GM23338 (cell line): ENCODE measurements around the gene MIER1. TPM values are rescaled to one million over a fixed set of nuclear protein-coding genes. Genes with fewer than 3 reads are reported as not detected.

Experiments used
- ATAC-seq: fragments of 200-7000 bp; cut with Tn5 transposase; 3 replicates; pipeline ENCODE4 v1.9.1; 2020
- DNase-seq: peaks from one replicate; pipeline ENCODE4 v3.0.0-alpha.2; 2015; ENCODE audit warnings: low spot score
- H2AFZ ChIP-seq: fragments of 200-600 bp; sonication (generic); 2 replicates; pipeline ENCODE4 v1.8.0; 2016; ENCODE audit warnings: antibody characterized with exemption, mild to moderate bottlenecking, moderate library complexity
- H3F3A ChIP-seq: fragments of 200-600 bp; sonication (generic); replicated peaks from 2 replicates; pipeline ENCODE4 v1.8.0; 2017; ENCODE audit warnings: antibody characterized with exemption, mixed run types, low read depth
- H3K27ac ChIP-seq: fragments of 200-600 bp; sonication (generic); 2 replicates; pipeline ENCODE4 v1.6.1; 2016; ENCODE audit warnings: low read depth
- H3K27me3 ChIP-seq: fragments of 200-600 bp; sonication (generic); 2 replicates; pipeline ENCODE4 v1.8.0; 2016; ENCODE audit warnings: mild to moderate bottlenecking, mixed run types, moderate library complexity; ENCODE audit not compliant: insufficient read depth
- H3K36me3 ChIP-seq: fragments of 200-600 bp; sonication (generic); 2 replicates; pipeline ENCODE4 v1.8.0; 2016; ENCODE audit warnings: mild to moderate bottlenecking; ENCODE audit not compliant: insufficient read depth
- H3K4me1 ChIP-seq: fragments of 200-600 bp; sonication (generic); 2 replicates; pipeline ENCODE4 v1.8.0; 2016; ENCODE audit warnings: mild to moderate bottlenecking, moderate library complexity; ENCODE audit not compliant: insufficient read depth
- H3K4me2 ChIP-seq: fragments of 200-600 bp; sonication (generic); 2 replicates; pipeline ENCODE4 v1.7.1; 2017; ENCODE audit warnings: mixed run types
- H3K4me3 ChIP-seq: fragments of 200-600 bp; sonication (generic); 2 replicates; pipeline ENCODE4 v1.6.1; 2016; ENCODE audit warnings: mixed run types
- H3K79me2 ChIP-seq: fragments of 200-600 bp; sonication (generic); replicated peaks from 2 replicates; pipeline ENCODE4 v1.8.0; 2017; ENCODE audit warnings: mild to moderate bottlenecking; ENCODE audit not compliant: insufficient read depth
- H3K9me2 ChIP-seq: fragments of 200-600 bp; sonication (generic); 2 replicates; pipeline ENCODE4 v1.8.0; 2017; ENCODE audit not compliant: insufficient read depth
- H4K20me1 ChIP-seq: fragments of 200-600 bp; sonication (generic); replicated peaks from 2 replicates; pipeline ENCODE4 v1.8.0; 2017; ENCODE audit warnings: mild to moderate bottlenecking; ENCODE audit not compliant: insufficient read depth
- H3K27ac Mint-ChIP-seq: 2 replicates; pipeline ENCODE4 v1.8.0; 2020; ENCODE audit warnings: inconsistent platforms, mild to moderate bottlenecking, moderate library complexity, mixed read lengths
- H3K27me3 Mint-ChIP-seq: 3 replicates; pipeline ENCODE4 v1.8.0; 2022; ENCODE audit warnings: low read depth, mild to moderate bottlenecking, moderate library complexity, mixed read lengths, inconsistent platforms; ENCODE audit not compliant: insufficient read depth, poor library complexity
- H3K36me3 Mint-ChIP-seq: 3 replicates; pipeline ENCODE4 v1.8.0; 2021; ENCODE audit warnings: low read depth, mild to moderate bottlenecking, inconsistent platforms, moderate library complexity, mixed read lengths
- H3K4me1 Mint-ChIP-seq: 3 replicates; pipeline ENCODE4 v1.8.0; 2020; ENCODE audit warnings: mild to moderate bottlenecking, inconsistent platforms, mixed read lengths
- H3K4me3 Mint-ChIP-seq: 3 replicates; pipeline ENCODE4 v1.8.0; 2021; ENCODE audit warnings: moderate library complexity, mild to moderate bottlenecking, inconsistent platforms, mixed read lengths
- H3K9me3 Mint-ChIP-seq: 3 replicates; pipeline ENCODE4 v1.8.0; 2020; ENCODE audit warnings: moderate library complexity, mild to moderate bottlenecking, inconsistent platforms, mixed read lengths
- ETS1 ChIP-seq: IDR thresholded peaks from 2 replicates; pipeline ENCODE4 v1.6.1; 2016; ENCODE audit warnings: antibody characterized with exemption
- EZH2 ChIP-seq: fragments of 200-600 bp; sonication (generic); IDR thresholded peaks from one replicate; pipeline ENCODE4 v1.8.0; 2017; ENCODE audit warnings: antibody characterized with exemption, mild to moderate bottlenecking, low read depth; ENCODE audit not compliant: unreplicated experiment
- EZH2phosphoT487 ChIP-seq: fragments of 200-600 bp; sonication (generic); IDR thresholded peaks from one replicate; pipeline ENCODE4 v1.8.1; 2018; ENCODE audit warnings: antibody characterized with exemption; ENCODE audit not compliant: unreplicated experiment
- NANOG ChIP-seq: IDR thresholded peaks from 2 replicates; pipeline ENCODE4 v1.6.1; 2016; ENCODE audit warnings: antibody characterized with exemption, borderline replicate concordance
- POLR2AphosphoS5 ChIP-seq: IDR thresholded peaks from 2 replicates; pipeline ENCODE4 v1.6.1; 2016; ENCODE audit warnings: antibody characterized with exemption, low read depth
- ZNF331 ChIP-seq: fragments of 250-450 bp; sonication (Bioruptor Pico); IDR thresholded peaks from 2 replicates; pipeline ENCODE4 v1.5.0; 2020; ENCODE audit warnings: low read depth, mild to moderate bottlenecking, moderate library complexity
- polyA plus RNA-seq: library from polyadenylated mRNA; unstranded; fragments of >200 nt; fragmentation: Nextera tagmentation; extraction: Ambion mirVana; gene quantifications from 2 replicates; pipeline ENCODE4 v1.2.1, GENCODE V29; 2016
- total RNA-seq: library from RNA; depleted of rRNA; stranded (reverse); fragments of >200 nt; shearing (Covaris generic); gene quantifications from 2 replicates; pipeline ENCODE4 v1.2.3, GENCODE V29; 2014
- TF ChIP-seq, protein P1 (sequence below), 2 experiments: fragments of 200-600 bp in 1 of 2; sonication (generic) in 1 of 2; conservative IDR thresholded peaks; 2 replicates each; pipeline versions ENCODE4 v1.5.1 to v1.6.1; 2016 to 2017; ENCODE audit warnings: antibody characterized with exemption in 2 of 2, low read depth in 2 of 2, mild to moderate bottlenecking in 2 of 2, moderate library complexity in 1 of 2
- TF ChIP-seq, protein P2 (sequence below): fragments of 250-450 bp; sonication (Bioruptor Pico); IDR thresholded peaks from 2 replicates; pipeline ENCODE4 v1.5.0; 2020; ENCODE audit warnings: mild to moderate bottlenecking, moderate library complexity
- TF ChIP-seq, protein P3 (sequence below): IDR thresholded peaks from one replicate; pipeline ENCODE4 v1.6.1; 2018; ENCODE audit warnings: antibody characterized with exemption; ENCODE audit not compliant: unreplicated experiment

The MIER1 gene
- total and polyA plus RNA-seq, 2 experiments from 2014 or later = 38.2 to 72.8 TPM

DNA sequence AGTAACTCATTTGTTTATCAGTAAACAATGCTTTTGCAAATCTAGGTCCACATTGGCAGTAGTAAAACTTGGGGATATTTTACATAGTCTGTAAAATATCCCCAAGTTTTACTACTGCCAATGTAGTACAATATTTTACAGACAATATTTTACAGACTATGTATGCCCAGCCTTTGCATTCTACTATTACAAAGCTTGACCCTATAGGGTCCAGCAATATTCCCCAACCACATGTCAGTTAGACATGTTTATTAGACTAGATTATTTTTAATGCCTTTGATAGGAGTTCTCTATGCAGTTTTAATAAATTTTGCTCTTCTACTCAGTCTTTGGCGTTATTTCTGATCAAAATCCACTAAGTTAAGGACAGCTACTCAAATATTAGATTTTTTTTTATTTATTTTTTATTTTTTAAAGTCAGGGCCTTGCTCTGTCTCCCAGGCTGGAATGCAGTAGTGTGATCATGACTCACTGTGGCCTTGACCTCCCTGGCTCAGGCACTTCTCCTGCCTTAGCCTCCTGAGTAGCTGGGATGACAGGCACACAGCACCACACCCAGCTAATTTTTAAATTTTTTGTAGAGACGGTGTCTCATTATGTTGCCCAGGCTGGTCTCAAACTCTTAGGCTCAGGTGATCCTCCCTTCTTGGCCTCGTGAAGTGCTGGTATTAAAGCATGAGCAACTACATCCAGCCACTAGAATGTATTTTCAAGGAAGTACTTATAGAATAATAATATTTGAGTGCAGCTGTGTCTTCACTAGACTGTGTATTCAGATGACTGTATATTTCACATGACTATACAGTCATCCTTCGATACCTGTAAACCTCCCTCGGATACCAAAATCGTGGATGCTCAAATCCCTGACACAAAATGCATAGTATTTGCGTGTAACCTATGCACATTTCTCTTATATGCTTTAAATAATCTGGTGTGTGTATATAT is 19.8 kb downstream of the MIER1 start:
- Histone ChIP-seq H3K4me2 (no peak overlapping the region), H3K27ac (no peak overlapping the region; the same call in 1 of the 2 replicates)

More for the DNA sequence above, 19.8 kb downstream of the MIER1 start:
- H3K4me1 ChIP-seq = peaks cover 17% of the 10 kb centered on the region
- Mint-ChIP-seq H3K9me3 (no peaks in the 10 kb centered on the region), H3K27ac (no peak overlapping the region), H3K4me1 (peaks cover 17% of the 10 kb centered on the region; the same call in 2 of the 3 replicates), H3K4me3 (no peak overlapping the region), H3K27me3 (no peaks in the 10 kb centered on the region), H3K36me3 (peaks cover 25% of the 10 kb centered on the region; the same call in 2 of the 3 replicates)
- ATAC-seq (no peak), DNase-seq (no peak)
- H4K20me1 ChIP-seq = peaks cover 12% of the 10 kb centered on the region
- H3K79me2 ChIP-seq = peaks cover 56% of the 10 kb centered on the region
- no peaks in the 10 kb centered on the region for H3K27me3 ChIP-seq
- TF ChIP-seq, protein P1, sequence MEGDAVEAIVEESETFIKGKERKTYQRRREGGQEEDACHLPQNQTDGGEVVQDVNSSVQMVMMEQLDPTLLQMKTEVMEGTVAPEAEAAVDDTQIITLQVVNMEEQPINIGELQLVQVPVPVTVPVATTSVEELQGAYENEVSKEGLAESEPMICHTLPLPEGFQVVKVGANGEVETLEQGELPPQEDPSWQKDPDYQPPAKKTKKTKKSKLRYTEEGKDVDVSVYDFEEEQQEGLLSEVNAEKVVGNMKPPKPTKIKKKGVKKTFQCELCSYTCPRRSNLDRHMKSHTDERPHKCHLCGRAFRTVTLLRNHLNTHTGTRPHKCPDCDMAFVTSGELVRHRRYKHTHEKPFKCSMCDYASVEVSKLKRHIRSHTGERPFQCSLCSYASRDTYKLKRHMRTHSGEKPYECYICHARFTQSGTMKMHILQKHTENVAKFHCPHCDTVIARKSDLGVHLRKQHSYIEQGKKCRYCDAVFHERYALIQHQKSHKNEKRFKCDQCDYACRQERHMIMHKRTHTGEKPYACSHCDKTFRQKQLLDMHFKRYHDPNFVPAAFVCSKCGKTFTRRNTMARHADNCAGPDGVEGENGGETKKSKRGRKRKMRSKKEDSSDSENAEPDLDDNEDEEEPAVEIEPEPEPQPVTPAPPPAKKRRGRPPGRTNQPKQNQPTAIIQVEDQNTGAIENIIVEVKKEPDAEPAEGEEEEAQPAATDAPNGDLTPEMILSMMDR (conservative IDR thresholded peaks at IDR 0.05; ENCODE audit: low read depth in 2 of 2) = no peak
- TF ChIP-seq ZNF331 (CRISPR knock-in tag) = no peak
- TF ChIP-seq, protein P2, sequence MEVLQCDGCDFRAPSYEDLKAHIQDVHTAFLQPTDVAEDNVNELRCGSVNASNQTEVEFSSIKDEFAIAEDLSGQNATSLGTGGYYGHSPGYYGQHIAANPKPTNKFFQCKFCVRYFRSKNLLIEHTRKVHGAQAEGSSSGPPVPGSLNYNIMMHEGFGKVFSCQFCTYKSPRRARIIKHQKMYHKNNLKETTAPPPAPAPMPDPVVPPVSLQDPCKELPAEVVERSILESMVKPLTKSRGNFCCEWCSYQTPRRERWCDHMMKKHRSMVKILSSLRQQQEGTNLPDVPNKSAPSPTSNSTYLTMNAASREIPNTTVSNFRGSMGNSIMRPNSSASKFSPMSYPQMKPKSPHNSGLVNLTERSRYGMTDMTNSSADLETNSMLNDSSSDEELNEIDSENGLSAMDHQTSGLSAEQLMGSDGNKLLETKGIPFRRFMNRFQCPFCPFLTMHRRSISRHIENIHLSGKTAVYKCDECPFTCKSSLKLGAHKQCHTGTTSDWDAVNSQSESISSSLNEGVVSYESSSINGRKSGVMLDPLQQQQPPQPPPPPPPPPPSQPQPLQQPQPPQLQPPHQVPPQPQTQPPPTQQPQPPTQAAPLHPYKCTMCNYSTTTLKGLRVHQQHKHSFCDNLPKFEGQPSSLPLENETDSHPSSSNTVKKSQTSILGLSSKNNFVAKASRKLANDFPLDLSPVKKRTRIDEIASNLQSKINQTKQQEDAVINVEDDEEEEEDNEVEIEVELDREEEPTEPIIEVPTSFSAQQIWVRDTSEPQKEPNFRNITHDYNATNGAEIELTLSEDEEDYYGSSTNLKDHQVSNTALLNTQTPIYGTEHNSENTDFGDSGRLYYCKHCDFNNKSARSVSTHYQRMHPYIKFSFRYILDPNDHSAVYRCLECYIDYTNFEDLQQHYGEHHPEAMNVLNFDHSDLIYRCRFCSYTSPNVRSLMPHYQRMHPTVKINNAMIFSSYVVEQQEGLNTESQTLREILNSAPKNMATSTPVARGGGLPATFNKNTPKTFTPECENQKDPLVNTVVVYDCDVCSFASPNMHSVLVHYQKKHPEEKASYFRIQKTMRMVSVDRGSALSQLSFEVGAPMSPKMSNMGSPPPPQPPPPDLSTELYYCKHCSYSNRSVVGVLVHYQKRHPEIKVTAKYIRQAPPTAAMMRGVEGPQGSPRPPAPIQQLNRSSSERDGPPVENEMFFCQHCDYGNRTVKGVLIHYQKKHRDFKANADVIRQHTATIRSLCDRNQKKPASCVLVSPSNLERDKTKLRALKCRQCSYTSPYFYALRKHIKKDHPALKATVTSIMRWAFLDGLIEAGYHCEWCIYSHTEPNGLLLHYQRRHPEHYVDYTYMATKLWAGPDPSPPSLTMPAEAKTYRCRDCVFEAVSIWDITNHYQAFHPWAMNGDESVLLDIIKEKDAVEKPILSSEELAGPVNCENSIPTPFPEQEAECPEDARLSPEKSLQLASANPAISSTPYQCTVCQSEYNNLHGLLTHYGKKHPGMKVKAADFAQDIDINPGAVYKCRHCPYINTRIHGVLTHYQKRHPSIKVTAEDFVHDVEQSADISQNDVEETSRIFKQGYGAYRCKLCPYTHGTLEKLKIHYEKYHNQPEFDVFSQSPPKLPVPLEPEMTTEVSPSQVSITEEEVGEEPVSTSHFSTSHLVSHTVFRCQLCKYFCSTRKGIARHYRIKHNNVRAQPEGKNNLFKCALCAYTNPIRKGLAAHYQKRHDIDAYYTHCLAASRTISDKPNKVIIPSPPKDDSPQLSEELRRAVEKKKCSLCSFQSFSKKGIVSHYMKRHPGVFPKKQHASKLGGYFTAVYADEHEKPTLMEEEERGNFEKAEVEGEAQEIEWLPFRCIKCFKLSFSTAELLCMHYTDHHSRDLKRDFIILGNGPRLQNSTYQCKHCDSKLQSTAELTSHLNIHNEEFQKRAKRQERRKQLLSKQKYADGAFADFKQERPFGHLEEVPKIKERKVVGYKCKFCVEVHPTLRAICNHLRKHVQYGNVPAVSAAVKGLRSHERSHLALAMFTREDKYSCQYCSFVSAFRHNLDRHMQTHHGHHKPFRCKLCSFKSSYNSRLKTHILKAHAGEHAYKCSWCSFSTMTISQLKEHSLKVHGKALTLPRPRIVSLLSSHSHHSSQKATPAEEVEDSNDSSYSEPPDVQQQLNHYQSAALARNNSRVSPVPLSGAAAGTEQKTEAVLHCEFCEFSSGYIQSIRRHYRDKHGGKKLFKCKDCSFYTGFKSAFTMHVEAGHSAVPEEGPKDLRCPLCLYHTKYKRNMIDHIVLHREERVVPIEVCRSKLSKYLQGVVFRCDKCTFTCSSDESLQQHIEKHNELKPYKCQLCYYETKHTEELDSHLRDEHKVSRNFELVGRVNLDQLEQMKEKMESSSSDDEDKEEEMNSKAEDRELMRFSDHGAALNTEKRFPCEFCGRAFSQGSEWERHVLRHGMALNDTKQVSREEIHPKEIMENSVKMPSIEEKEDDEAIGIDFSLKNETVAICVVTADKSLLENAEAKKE (CRISPR knock-in tag) = no peak
- no peak for TF ChIP-seq EZH2
- no peak for TF ChIP-seq POLR2AphosphoS5
- TF ChIP-seq EZH2phosphoT487 = no peak
- no peak for TF ChIP-seq NANOG
- no peak for TF ChIP-seq ETS1
- TF ChIP-seq, protein P3, sequence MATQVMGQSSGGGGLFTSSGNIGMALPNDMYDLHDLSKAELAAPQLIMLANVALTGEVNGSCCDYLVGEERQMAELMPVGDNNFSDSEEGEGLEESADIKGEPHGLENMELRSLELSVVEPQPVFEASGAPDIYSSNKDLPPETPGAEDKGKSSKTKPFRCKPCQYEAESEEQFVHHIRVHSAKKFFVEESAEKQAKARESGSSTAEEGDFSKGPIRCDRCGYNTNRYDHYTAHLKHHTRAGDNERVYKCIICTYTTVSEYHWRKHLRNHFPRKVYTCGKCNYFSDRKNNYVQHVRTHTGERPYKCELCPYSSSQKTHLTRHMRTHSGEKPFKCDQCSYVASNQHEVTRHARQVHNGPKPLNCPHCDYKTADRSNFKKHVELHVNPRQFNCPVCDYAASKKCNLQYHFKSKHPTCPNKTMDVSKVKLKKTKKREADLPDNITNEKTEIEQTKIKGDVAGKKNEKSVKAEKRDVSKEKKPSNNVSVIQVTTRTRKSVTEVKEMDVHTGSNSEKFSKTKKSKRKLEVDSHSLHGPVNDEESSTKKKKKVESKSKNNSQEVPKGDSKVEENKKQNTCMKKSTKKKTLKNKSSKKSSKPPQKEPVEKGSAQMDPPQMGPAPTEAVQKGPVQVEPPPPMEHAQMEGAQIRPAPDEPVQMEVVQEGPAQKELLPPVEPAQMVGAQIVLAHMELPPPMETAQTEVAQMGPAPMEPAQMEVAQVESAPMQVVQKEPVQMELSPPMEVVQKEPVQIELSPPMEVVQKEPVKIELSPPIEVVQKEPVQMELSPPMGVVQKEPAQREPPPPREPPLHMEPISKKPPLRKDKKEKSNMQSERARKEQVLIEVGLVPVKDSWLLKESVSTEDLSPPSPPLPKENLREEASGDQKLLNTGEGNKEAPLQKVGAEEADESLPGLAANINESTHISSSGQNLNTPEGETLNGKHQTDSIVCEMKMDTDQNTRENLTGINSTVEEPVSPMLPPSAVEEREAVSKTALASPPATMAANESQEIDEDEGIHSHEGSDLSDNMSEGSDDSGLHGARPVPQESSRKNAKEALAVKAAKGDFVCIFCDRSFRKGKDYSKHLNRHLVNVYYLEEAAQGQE = no peak
- H3K36me3 ChIP-seq = peaks cover 22% of the 10 kb centered on the region; the same call in 1 of the 2 replicates
- H2AFZ ChIP-seq = no peak overlapping the region
- no peak overlapping the region for H3K4me3 ChIP-seq
- H3K9me2 ChIP-seq = no peaks in the 10 kb centered on the region
- H3F3A ChIP-seq = no peaks in the 10 kb centered on the region
